BE2C (cell line): ENCODE results near the gene ANO2.

ENCODE experiments used
- DNase-seq: peaks from one replicate; pipeline ENCODE4 v3.0.0-alpha.2; 2020
- H3K27me3 ChIP-seq: fragments of 250-450 bp; sonication (Bioruptor Pico); 2 replicates; pipeline ENCODE4 v1.5.1; 2020; ENCODE audit warnings: mild to moderate bottlenecking
- H3K36me3 ChIP-seq: fragments of 250-450 bp; sonication (Bioruptor Pico); 2 replicates; pipeline ENCODE4 v1.5.1; 2020; ENCODE audit warnings: mild to moderate bottlenecking
- H3K4me1 ChIP-seq: fragments of 250-450 bp; sonication (Bioruptor Pico); 2 replicates; pipeline ENCODE4 v1.5.1; 2020
- H3K4me3 ChIP-seq: 2 replicates; pipeline ENCODE4 v1.5.1; 2011; ENCODE audit warnings: low read depth, low read length
- H3K9me3 ChIP-seq: fragments of 250-450 bp; sonication (Bioruptor Pico); 2 replicates; pipeline ENCODE4 v1.5.1; 2020
- CTCF ChIP-seq: IDR thresholded peaks from 2 replicates; pipeline ENCODE4 v1.5.1; 2012; ENCODE audit warnings: mild to moderate bottlenecking, low read depth, low read length

The ANO2 gene

DNA sequence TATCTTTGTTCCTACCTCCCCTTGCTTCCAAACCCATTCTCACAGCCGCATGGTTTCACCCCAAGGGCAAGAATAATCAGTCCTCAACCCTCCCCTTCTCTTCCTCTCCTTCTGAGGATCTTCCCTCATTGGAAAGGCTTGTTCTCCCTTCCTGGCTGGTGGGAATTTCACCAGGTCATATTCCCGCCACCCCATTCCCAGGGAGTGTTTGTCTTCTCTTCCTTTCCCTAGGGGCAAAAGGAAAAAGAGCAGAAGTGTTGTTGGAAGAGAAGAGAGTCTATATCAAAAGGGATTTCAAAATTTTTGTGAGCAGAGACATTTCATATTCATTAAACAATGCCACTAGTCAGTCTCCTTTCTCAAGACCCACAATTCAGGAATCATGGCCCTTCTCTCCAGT lies 176.9 kb downstream of the ANO2 start:
- no peak for DNase-seq
- no peak for TF ChIP-seq CTCF
- peaks cover 5% of the 10 kb centered on the region; the same call in 1 of the 2 replicates for H3K27me3 ChIP-seq
- H3K9me3 ChIP-seq: no peaks in the 10 kb centered on the region
- H3K4me1 ChIP-seq: no peaks in the 10 kb centered on the region
- no peak overlapping the region for H3K4me3 ChIP-seq
- no peaks in the 10 kb centered on the region for H3K36me3 ChIP-seq

GRCh38 chr12:5758347-5758746 lies 186.7 kb downstream of the ANO2 start:
- TF ChIP-seq CTCF: no peak
- H3K9me3 ChIP-seq: no peaks in the 10 kb centered on the region
- H3K36me3 ChIP-seq: no peaks in the 10 kb centered on the region
- H3K4me3 ChIP-seq: no peak overlapping the region
- no peak for DNase-seq
- peaks cover 22% of the 10 kb centered on the region for H3K27me3 ChIP-seq
- no peaks in the 10 kb centered on the region for H3K4me1 ChIP-seq

DNA sequence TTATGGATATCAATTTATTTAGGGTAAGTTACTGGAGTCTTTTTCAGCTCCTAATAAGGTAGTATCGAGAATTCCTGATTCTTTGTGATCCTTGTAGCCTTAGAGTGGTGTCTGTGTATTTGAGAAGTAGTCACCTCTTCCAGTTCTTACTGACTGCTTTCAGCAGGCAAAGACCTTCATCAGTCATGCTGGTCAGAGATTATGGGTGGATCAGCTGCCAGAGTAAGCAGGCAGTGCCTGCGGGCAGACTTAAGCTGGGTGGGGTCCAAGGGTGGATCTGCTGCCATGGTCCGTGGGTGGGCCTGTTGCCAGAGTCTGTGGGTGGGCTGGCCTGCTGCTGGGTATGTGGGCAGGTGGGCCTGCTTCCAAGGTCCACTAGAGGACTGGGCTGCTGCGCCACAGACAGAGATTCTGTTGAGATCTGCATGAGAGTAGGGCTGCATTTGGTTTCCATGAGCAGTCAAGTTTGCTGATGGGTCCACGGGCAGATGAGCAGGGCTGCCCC lies 188.7 kb downstream of the ANO2 start:
- no peak for TF ChIP-seq CTCF
- Histone ChIP-seq H3K36me3 (no peaks in the 10 kb centered on the region), H3K27me3 (peaks cover 10% of the 10 kb centered on the region), H3K4me3 (no peak overlapping the region), H3K9me3 (no peaks in the 10 kb centered on the region), H3K4me1 (no peaks in the 10 kb centered on the region)
- no peak for DNase-seq

DNA sequence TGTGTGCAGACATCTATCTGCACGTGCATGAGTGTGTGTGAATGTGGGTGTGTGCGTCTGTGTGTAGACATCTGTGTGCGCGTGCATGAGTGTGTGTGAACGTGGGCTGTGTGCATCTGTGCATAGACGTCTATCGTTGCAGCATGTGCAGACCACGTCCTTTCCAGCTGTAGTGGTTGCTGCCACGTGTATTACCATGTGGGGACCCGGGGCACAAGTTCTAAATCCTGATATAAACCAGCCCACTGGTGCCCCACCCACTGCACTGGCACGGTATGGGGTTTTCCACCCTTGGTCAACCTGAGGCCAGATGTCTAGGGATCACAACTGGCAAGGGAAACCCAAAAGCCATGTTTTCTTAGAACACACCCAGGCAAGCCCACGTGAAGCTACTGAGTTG lies 197.0 kb downstream of the ANO2 start:
- Histone ChIP-seq H3K4me3 (no peak overlapping the region), H3K9me3 (no peaks in the 10 kb centered on the region), H3K4me1 (no peaks in the 10 kb centered on the region), H3K27me3 (peaks cover 3% of the 10 kb centered on the region; the same call in 1 of the 2 replicates), H3K36me3 (no peaks in the 10 kb centered on the region)
- no peak for DNase-seq
- no peak for TF ChIP-seq CTCF

GRCh38 chr12:5746917-5747316 lies 198.1 kb downstream of the ANO2 start:
- H3K9me3 ChIP-seq: no peaks in the 10 kb centered on the region

More at GRCh38 chr12:5746917-5747316, 198.1 kb downstream of the ANO2 start:
- H3K27me3 ChIP-seq: peaks cover 3% of the 10 kb centered on the region; the same call in 1 of the 2 replicates
- no peaks in the 10 kb centered on the region for H3K4me1 ChIP-seq
- DNase-seq: no peak
- H3K4me3 ChIP-seq: no peak overlapping the region
- no peaks in the 10 kb centered on the region for H3K36me3 ChIP-seq
- TF ChIP-seq CTCF: no peak
